ENCODE data around the gene TMEM174.
"Not testable (repeated sequence)": the region's sequence is repeated elsewhere in the genome, so short reads cannot be mapped to it uniquely, and the experiment has no call there.

DNA sequence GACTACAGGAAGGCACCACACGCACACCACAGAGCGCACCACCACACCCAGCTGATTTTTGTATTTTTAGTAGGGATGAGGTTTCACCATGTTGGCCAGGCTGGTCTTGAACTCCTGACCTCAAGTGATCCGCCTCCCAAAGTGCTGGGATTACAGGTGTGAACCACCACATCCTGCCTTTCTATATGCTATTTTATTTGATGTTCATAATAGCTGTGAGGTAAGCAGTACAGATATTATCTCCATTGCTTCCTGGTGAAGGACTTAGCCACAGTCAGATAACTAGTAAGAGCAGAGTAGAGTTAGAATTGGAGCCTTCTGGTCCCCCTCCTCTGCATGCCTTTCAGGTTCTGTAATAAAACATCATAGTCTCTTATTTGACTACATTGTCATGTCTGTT lies 46.3 kb downstream of the TMEM174 start:
- not testable (repeated sequence) for TF ChIP-seq POLR2A (IDR thresholded peaks at IDR 0.05; ENCODE audit: low read depth, low read length); TAF1 (IDR thresholded peaks at IDR 0.05; ENCODE audit: borderline replicate concordance, low read depth, low read length)
